Esophagus muscularis mucosa (tissue), 4 donors: ENCODE data around the gene PTPRB.

ENCODE experiments used
- EP300 ChIP-seq: sonication (generic); formaldehyde crosslinking; IDR thresholded peaks from one replicate; pipeline ENCODE4 v1.6.1; 2017; ENCODE audit warnings: antibody characterized with exemption
- POLR2A ChIP-seq: fragments of 450-650 bp; IDR thresholded peaks from one replicate; pipeline ENCODE4 v1.6.1; 2017; ENCODE audit warnings: antibody characterized with exemption, moderate library complexity, mild to moderate bottlenecking, low read depth
- TF ChIP-seq, protein P1 (sequence below), 3 experiments: fragments of 200-600 bp in 2 of 3; fragments of 450-650 bp in 1 of 3; sonication (generic) in 2 of 3; IDR thresholded peaks; one replicate each; pipeline ENCODE4 v1.5.1; 2017 to 2019; ENCODE audit warnings: antibody characterized with exemption in 3 of 3, mild to moderate bottlenecking in 2 of 3, moderate library complexity in 1 of 3

DNA sequence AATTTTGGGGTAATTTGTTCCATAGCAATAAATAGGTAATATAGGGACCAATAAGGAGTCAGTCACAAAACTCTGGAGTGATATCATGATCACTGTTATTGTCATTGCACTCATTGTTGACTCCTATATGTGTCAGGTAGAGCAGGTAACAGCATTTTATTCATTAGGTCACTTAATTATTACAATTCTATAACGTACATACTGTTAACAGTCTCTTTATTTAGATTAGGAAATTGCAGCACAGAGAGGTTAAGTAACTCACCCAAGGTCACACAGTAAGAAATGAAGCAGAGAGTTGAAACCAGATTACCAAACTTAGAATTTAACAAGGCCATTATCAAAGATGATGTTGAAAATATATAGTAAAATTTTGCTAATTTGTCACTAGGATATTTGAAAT, 49.7 kb upstream of the PTPRB start:
- TF ChIP-seq POLR2A (no peak), EP300 (no peak)
- TF ChIP-seq, protein P1, sequence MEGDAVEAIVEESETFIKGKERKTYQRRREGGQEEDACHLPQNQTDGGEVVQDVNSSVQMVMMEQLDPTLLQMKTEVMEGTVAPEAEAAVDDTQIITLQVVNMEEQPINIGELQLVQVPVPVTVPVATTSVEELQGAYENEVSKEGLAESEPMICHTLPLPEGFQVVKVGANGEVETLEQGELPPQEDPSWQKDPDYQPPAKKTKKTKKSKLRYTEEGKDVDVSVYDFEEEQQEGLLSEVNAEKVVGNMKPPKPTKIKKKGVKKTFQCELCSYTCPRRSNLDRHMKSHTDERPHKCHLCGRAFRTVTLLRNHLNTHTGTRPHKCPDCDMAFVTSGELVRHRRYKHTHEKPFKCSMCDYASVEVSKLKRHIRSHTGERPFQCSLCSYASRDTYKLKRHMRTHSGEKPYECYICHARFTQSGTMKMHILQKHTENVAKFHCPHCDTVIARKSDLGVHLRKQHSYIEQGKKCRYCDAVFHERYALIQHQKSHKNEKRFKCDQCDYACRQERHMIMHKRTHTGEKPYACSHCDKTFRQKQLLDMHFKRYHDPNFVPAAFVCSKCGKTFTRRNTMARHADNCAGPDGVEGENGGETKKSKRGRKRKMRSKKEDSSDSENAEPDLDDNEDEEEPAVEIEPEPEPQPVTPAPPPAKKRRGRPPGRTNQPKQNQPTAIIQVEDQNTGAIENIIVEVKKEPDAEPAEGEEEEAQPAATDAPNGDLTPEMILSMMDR (IDR thresholded peaks at IDR 0.05): no peak
